ENCODE measurements around the gene CRYBA4. TPM values are rescaled to one million over a fixed set of nuclear protein-coding genes. Genes with fewer than 3 reads are reported as not detected.

Gene CRYBA4
- total RNA-seq, 2 experiments from 2014 or later, result not detected

DNA sequence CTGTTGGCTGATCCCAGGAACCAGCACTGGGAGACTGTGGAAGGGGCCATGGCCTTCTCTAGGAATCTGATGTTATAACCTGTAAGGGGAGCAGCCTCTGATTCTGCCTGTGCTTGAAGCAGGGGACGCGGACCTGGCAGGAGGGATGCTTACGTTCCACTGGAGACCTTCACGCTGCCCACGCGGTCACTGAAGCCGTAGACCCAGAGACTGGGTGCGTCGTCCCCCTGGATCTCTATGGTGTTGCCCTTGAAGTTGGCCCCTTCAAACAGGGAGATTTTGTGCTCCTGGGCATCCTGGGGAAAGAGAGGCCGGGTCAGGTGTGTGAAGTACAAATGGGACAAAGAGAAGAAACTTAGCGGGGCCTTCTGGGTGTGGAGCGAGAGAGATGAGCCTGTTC lies 20.0 kb upstream of the CRYBA4 start:
- H3K4me1 ChIP-seq (ENCODE audit: insufficient read depth, low read length), result peaks cover 2% of the 10 kb centered on the region
- H3K9me3 ChIP-seq (ENCODE audit: control insufficient read depth in 1 of 2, insufficient read depth in 1 of 2, low read length in 2 of 2), result no peaks in the 10 kb centered on the region
- POLR2A ChIA-PET, result no interaction called here
- H3K27ac ChIP-seq (ENCODE audit: low read depth in 1 of 2, low read length in 2 of 2), result no peak overlapping the region
- no peaks in the 10 kb centered on the region for H3K36me3 ChIP-seq (ENCODE audit: insufficient read depth, low read length)
- H3K4me3 ChIP-seq (ENCODE audit: low read length), result no peak overlapping the region
- no peaks in the 10 kb centered on the region for H3K27me3 ChIP-seq (ENCODE audit: control insufficient read depth in 1 of 2, insufficient read depth in 2 of 2, low read length in 2 of 2)
- ATAC-seq (ENCODE audit: poor library complexity), result no peak
- H3K9me3 Mint-ChIP-seq, result no peaks in the 10 kb centered on the region
- H3K27ac Mint-ChIP-seq, result no peak overlapping the region
- H3K4me1 Mint-ChIP-seq (ENCODE audit: low read depth), result no peaks in the 10 kb centered on the region
- TF ChIP-seq, protein P1, sequence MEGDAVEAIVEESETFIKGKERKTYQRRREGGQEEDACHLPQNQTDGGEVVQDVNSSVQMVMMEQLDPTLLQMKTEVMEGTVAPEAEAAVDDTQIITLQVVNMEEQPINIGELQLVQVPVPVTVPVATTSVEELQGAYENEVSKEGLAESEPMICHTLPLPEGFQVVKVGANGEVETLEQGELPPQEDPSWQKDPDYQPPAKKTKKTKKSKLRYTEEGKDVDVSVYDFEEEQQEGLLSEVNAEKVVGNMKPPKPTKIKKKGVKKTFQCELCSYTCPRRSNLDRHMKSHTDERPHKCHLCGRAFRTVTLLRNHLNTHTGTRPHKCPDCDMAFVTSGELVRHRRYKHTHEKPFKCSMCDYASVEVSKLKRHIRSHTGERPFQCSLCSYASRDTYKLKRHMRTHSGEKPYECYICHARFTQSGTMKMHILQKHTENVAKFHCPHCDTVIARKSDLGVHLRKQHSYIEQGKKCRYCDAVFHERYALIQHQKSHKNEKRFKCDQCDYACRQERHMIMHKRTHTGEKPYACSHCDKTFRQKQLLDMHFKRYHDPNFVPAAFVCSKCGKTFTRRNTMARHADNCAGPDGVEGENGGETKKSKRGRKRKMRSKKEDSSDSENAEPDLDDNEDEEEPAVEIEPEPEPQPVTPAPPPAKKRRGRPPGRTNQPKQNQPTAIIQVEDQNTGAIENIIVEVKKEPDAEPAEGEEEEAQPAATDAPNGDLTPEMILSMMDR (IDR thresholded peaks at IDR 0.05), result no peak
- no peak overlapping the region for H3K4me3 Mint-ChIP-seq
- H3K36me3 Mint-ChIP-seq (ENCODE audit: low read depth), result no peaks in the 10 kb centered on the region
- intact Hi-C loops (cut with DNase I, micrococcal nuclease), result no loop called here
- H3K27me3 Mint-ChIP-seq, result peaks cover 4% of the 10 kb centered on the region
- no peak for DNase-seq
- CTCF ChIA-PET, result no interaction called here

- H3K27ac Mint-ChIP-seq, result no peak overlapping the region
- TF ChIP-seq, protein P1 (IDR thresholded peaks at IDR 0.05), result no peak
Observed at GRCh38 chr22:26602127-26602526, 19.6 kb upstream of the CRYBA4 start.

GRCh38 chr22:26604368-26604767 lies 17.4 kb upstream of the CRYBA4 start:
- ATAC-seq (ENCODE audit: poor library complexity) (no peak), DNase-seq (no peak)
- no peaks in the 10 kb centered on the region for H3K36me3 ChIP-seq (ENCODE audit: insufficient read depth, low read length)
- Mint-ChIP-seq H3K36me3 (ENCODE audit: low read depth) (no peaks in the 10 kb centered on the region), H3K27me3 (peaks cover 4% of the 10 kb centered on the region), H3K4me3 (no peak overlapping the region), H3K9me3 (no peaks in the 10 kb centered on the region), H3K27ac (no peak overlapping the region), H3K4me1 (ENCODE audit: low read depth) (no peaks in the 10 kb centered on the region)
- H3K27ac ChIP-seq (ENCODE audit: low read depth in 1 of 2, low read length in 2 of 2), result no peak overlapping the region
- TF ChIP-seq, protein P1 (IDR thresholded peaks at IDR 0.05), result no peak
- CTCF ChIA-PET, result no interaction called here
- H3K4me3 ChIP-seq (ENCODE audit: low read length), result no peak overlapping the region
- no peaks in the 10 kb centered on the region for H3K27me3 ChIP-seq (ENCODE audit: control insufficient read depth in 1 of 2, insufficient read depth in 2 of 2, low read length in 2 of 2)
- POLR2A ChIA-PET, result no interaction called here
- intact Hi-C loops (cut with DNase I, micrococcal nuclease), result no loop called here
- peaks cover under 1% of the 10 kb centered on the region for H3K4me1 ChIP-seq (ENCODE audit: insufficient read depth, low read length)
- H3K9me3 ChIP-seq (ENCODE audit: control insufficient read depth in 1 of 2, insufficient read depth in 1 of 2, low read length in 2 of 2), result no peaks in the 10 kb centered on the region

More at GRCh38 chr22:26602127-26602526, 19.6 kb upstream of the CRYBA4 start:
- Histone ChIP-seq H3K4me1 (ENCODE audit: insufficient read depth, low read length) (peaks cover 2% of the 10 kb centered on the region), H3K9me3 (ENCODE audit: control insufficient read depth in 1 of 2, insufficient read depth in 1 of 2, low read length in 2 of 2) (no peaks in the 10 kb centered on the region), H3K27me3 (ENCODE audit: control insufficient read depth in 1 of 2, insufficient read depth in 2 of 2, low read length in 2 of 2) (no peaks in the 10 kb centered on the region), H3K36me3 (ENCODE audit: insufficient read depth, low read length) (no peaks in the 10 kb centered on the region), H3K27ac (ENCODE audit: low read depth in 1 of 2, low read length in 2 of 2) (no peak overlapping the region), H3K4me3 (ENCODE audit: low read length) (no peak overlapping the region)
- Mint-ChIP-seq H3K4me3 (no peak overlapping the region), H3K27me3 (peaks cover 4% of the 10 kb centered on the region), H3K4me1 (ENCODE audit: low read depth) (no peaks in the 10 kb centered on the region), H3K9me3 (no peaks in the 10 kb centered on the region), H3K36me3 (ENCODE audit: low read depth) (no peaks in the 10 kb centered on the region)
- ChIA-PET POLR2A (no interaction called here), CTCF (no interaction called here)
- DNase-seq (no peak), ATAC-seq (ENCODE audit: poor library complexity) (no peak)
- intact Hi-C loops (cut with DNase I, micrococcal nuclease), result no loop called here
